ENCODE measurements around the gene ITGA3.
A peak's percentile ranks its signal among the peaks of the same experiment; 100 is the strongest.

Gene ITGA3

GRCh38 chr17:50070908-50071680, 15.2 kb downstream of the ITGA3 start:
- DNase-seq (ENCODE audit: low read depth in 2 of 2) = no peak

- DNase-seq (ENCODE audit: low read depth in 2 of 2) = no peak
Observed at GRCh38 chr17:50071692-50072091, 15.8 kb downstream of the ITGA3 start.

GRCh38 chr17:50072130-50072529, 16.2 kb downstream of the ITGA3 start:
- DNase-seq (ENCODE audit: low read depth in 2 of 2) = no peak

- DNase-seq (ENCODE audit: low read depth in 2 of 2) = no peak
Observed at GRCh38 chr17:50072925-50073324, 17.0 kb downstream of the ITGA3 start.

- no peak for DNase-seq (ENCODE audit: low read depth in 2 of 2)
Observed at GRCh38 chr17:50074227-50074626, 18.3 kb downstream of the ITGA3 start.

DNA sequence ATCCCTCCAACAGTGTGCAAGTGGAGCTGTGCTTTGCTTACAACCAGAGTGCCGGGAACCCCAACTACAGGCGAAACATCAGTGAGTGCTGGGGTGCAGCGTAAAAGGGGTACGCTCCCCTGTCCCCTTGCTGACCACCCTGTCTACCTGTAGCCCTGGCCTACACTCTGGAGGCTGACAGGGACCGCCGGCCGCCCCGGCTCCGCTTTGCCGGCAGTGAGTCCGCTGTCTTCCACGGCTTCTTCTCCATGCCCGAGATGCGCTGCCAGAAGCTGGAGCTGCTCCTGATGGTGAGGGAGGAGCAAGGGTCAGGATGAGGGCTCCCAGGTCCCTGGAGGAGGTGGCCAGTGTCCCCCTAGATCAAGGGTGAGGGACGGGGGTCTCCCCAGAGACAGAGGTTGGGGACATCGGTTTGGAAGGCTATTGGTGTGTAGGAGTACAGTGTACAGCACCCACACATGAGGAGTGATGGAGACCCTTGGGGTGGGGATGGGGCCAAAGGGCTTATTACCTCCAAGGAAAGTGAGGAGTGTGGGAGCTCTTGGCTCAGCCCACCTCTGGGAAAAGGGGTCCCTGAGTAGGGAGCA, 19.6 kb downstream of the ITGA3 start:
- DNase-seq (ENCODE audit: low read depth in 2 of 2) = no peak

DNA sequence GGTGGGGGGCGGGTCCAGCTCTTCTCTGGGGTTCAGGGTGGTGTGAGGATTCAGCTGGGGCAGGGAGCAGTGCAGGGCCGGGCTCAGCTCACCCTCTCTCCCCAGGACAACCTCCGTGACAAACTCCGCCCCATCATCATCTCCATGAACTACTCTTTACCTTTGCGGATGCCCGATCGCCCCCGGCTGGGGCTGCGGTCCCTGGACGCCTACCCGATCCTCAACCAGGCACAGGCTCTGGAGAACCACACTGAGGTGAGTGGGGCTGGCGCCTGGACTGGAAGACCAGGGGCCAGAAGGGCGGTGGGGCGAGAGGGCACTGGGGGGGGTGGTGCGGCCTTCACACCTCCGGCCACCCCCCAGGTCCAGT, 20.3 kb downstream of the ITGA3 start:
- no peak for DNase-seq (ENCODE audit: low read depth in 2 of 2)

DNA sequence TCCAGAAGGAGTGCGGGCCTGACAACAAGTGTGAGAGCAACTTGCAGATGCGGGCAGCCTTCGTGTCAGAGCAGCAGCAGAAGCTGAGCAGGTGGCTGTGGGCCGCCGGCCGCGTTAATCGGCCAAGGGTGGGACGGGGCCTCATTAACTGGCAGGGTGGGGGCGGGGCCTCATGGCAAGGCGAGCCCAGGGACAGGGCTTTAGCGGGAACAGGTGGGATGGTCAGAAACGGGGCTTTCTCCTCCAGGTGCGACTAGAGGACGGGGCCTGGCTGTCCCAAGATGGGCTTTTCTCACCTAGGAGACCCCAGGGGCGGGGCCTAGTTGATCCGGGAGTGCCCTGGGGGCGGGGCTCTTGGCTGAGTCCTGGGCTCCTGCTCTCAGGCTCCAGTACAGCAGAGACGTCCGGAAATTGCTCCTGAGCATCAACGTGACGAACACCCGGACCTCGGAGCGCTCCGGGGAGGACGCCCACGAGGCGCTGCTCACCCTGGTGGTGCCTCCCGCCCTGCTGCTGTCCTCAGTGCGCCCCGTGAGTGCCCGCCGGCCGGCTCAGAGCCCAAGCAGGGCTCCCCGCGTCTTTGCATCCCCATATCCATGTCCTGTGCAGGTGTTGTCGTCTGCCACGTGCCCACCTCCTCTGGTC, 20.8 kb downstream of the ITGA3 start:
- DNase-seq (ENCODE audit: low read depth in 2 of 2) = no peak

- DNase-seq (ENCODE audit: low read depth in 2 of 2) = no peak
Observed at GRCh38 chr17:50078430-50078829, 22.5 kb downstream of the ITGA3 start.

- no peak for DNase-seq (ENCODE audit: low read depth in 2 of 2)
Observed at GRCh38 chr17:50079334-50080095, 23.6 kb downstream of the ITGA3 start.

DNA sequence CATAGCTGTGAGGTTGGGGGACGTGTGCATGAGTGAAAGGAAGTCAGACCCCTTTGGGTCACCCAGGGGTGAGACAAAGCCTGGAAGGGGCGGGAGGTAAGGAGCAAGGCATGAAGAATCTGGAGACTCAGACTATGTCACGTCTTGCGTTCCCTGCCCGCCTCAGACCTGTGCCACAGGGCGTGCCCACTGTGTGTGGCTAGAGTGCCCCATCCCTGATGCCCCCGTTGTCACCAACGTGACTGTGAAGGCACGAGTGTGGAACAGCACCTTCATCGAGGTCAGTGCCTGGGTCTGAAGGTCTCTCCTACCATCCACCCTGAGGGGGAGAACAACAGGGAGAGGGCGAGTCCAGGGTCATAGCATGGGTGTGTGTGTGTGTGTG, 24.2 kb downstream of the ITGA3 start:
- no peak for DNase-seq (ENCODE audit: low read depth in 2 of 2)

- DNase-seq (ENCODE audit: low read depth in 2 of 2) = no peak
Observed at GRCh38 chr17:50080827-50081226, 24.9 kb downstream of the ITGA3 start.

GRCh38 chr17:50081757-50082156, 25.8 kb downstream of the ITGA3 start:
- DNase-seq (ENCODE audit: low read depth in 2 of 2) = no peak

DNA sequence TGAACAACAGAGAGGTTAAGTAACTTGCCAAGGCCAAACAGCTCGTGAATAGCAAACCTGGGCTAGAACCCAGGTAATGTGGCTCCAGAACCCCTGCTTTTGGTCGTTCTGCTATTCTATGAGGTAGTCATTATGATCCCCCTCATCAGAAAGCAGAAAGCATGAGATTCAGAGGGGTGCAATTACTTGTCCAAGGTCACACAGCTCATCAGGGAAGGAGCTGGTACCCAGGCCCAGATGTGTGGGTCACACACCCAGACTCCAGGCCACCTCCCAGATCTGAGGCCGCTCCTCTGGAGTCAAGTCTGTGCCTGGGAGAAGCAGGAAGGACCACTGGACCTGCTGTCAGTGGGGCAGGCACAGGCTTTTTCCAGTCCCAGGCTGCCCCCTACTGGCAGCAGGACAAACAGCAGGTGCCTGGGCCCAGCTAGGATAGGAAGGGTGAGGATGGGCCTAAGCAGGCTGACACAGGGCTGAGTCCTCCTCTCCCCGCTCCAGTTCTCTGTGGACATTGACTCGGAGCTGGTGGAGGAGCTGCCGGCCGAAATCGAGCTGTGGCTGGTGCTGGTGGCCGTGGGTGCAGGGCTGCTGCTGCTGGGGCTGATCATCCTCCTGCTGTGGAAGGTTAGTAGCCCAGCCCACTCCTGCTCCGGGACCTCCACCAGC, 31.5 kb downstream of the ITGA3 start:
- DNase-seq (ENCODE audit: low read depth in 2 of 2) = peak in 1 of 2 experiments; percentile 29

DNA sequence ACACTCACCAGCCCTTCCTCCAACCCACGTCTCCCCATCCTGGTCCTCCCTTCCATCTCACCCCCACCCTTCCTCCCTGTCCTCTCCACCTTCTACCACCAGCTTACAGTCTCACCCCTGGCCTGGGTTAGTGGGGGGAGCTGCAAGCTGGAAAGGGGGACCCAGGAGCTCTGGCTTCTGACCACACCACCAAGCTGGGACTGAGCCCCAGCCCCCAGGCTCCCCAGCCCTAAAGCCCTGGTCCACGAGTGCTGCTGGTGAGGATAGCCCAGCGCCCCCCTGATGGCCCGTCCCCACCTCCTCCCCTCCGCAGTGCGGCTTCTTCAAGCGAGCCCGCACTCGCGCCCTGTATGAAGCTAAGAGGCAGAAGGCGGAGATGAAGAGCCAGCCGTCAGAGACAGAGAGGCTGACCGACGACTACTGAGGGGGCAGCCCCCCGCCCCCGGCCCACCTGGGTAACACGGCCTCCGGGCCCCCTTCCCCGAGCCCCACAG, 32.0 kb downstream of the ITGA3 start:
- DNase-seq (ENCODE audit: low read depth in 2 of 2) = no peak

GRCh38 chr17:50088952-50089825, 33.3 kb downstream of the ITGA3 start:
- no peak for DNase-seq (ENCODE audit: low read depth in 2 of 2)

DNA sequence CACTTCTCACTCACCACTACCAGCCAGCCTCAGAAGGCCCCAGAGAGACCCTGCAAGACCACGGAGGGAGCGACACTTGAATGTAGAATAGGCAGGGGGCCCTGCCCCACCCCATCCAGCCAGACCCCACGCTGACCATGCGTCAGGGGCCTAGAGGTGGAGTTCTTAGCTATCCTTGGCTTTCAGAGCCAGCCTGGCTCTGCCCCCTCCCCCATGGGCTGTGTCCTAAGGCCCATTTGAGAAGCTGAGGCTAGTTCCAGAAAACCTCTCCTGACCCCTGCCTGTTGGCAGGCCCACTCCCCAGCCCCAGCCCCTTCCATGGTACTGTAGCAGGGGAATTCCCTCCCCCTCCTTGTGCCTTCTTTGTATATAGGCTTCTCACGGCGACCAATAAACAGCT, 34.2 kb downstream of the ITGA3 start:
- no peak for DNase-seq (ENCODE audit: low read depth in 2 of 2)

GRCh38 chr17:50090971-50091917, 35.3 kb downstream of the ITGA3 start:
- no peak for DNase-seq (ENCODE audit: low read depth in 2 of 2)

- DNase-seq (ENCODE audit: low read depth in 2 of 2) = no peak
Observed at GRCh38 chr17:50091918-50092285, 36.0 kb downstream of the ITGA3 start.

- no peak for DNase-seq (ENCODE audit: low read depth in 2 of 2)
Observed at GRCh38 chr17:50093246-50093645, 37.3 kb downstream of the ITGA3 start.
